HCT116 (cell line): ENCODE results near the gene SCFD1.

Experiments used
- CEBPB ChIP-seq: IDR thresholded peaks from 2 replicates; pipeline ENCODE4 v1.6.1; 2012; ENCODE audit warnings: low read depth
- EZH2 ChIP-seq: fragments of 200-600 bp; sonication (generic); IDR thresholded peaks from 2 replicates; pipeline ENCODE4 v1.6.1; 2017; ENCODE audit warnings: antibody characterized with exemption, mixed run types
- EZH2phosphoT487 ChIP-seq: fragments of 200-600 bp; IDR thresholded peaks from 2 replicates; pipeline ENCODE4 v1.6.1; 2018; ENCODE audit warnings: antibody characterized with exemption, borderline replicate concordance
- POLR2A ChIP-seq: IDR thresholded peaks from 2 replicates; pipeline ENCODE4 v1.7.0; 2011; ENCODE audit warnings: borderline replicate concordance; ENCODE audit not compliant: insufficient read depth, insufficient read length; ENCODE audit errors: extremely low read depth
- POLR2AphosphoS5 ChIP-seq: IDR thresholded peaks from 2 replicates; pipeline ENCODE4 v1.6.1; 2011; ENCODE audit warnings: mild to moderate bottlenecking, low read depth, low read length, moderate library complexity
- RAD21 ChIP-seq: IDR thresholded peaks from 2 replicates; pipeline ENCODE4 v1.6.1; 2012; ENCODE audit warnings: low read depth, mild to moderate bottlenecking
- SIN3A ChIP-seq: IDR thresholded peaks from 2 replicates; pipeline ENCODE4 v1.6.1; 2012; ENCODE audit warnings: low read depth
- TCF7L2 ChIP-seq: IDR thresholded peaks from 2 replicates; pipeline ENCODE4 v1.7.0; 2011; ENCODE audit warnings: borderline replicate concordance, inconsistent platforms; ENCODE audit not compliant: insufficient read depth, insufficient read length; ENCODE audit errors: extremely low read depth
- TF ChIP-seq, protein P1 (sequence below), 3 experiments: fragments of 200-600 bp in 1 of 3; sonication (generic) in 1 of 3; IDR thresholded peaks in 2 of 3; conservative IDR thresholded peaks in 1 of 3; 2 replicates each; pipeline ENCODE4 v1.5.1; 2012 to 2017; ENCODE audit warnings: low read depth in 2 of 3, low read length in 2 of 3, antibody characterized with exemption in 1 of 3, borderline replicate concordance in 1 of 3, control low read depth in 1 of 3, mild to moderate bottlenecking in 1 of 3, mixed read lengths in 1 of 3, mixed run types in 1 of 3, moderate library complexity in 1 of 3; ENCODE audit not compliant: insufficient read depth in 1 of 3
- TF ChIP-seq, protein P2 (sequence below): IDR thresholded peaks from 2 replicates; pipeline ENCODE4 v1.6.1; 2012

DNA sequence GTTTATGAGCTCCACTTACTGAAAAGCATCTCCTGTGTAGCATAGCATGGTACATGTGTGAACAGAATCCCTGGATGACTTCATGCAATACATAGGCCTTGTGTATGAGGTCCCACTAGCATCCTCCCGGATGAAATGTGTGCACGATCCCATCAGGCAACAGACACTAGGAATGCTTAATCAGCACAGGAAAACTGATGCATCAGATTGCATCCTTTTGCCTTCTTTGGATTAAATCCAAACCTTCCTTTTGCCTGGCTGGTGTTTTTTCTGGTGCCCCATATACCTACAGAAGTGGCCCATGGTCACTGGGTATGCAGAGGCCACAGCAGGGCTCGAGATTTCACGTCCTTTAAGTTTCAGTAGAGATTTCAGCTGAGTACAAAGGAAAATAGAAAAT lies 131.3 kb downstream of the SCFD1 start:
- TF ChIP-seq, protein P1, sequence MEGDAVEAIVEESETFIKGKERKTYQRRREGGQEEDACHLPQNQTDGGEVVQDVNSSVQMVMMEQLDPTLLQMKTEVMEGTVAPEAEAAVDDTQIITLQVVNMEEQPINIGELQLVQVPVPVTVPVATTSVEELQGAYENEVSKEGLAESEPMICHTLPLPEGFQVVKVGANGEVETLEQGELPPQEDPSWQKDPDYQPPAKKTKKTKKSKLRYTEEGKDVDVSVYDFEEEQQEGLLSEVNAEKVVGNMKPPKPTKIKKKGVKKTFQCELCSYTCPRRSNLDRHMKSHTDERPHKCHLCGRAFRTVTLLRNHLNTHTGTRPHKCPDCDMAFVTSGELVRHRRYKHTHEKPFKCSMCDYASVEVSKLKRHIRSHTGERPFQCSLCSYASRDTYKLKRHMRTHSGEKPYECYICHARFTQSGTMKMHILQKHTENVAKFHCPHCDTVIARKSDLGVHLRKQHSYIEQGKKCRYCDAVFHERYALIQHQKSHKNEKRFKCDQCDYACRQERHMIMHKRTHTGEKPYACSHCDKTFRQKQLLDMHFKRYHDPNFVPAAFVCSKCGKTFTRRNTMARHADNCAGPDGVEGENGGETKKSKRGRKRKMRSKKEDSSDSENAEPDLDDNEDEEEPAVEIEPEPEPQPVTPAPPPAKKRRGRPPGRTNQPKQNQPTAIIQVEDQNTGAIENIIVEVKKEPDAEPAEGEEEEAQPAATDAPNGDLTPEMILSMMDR (IDR thresholded peaks at IDR 0.05 in 2 of 3, conservative IDR thresholded peaks at IDR 0.05 in 1 of 3; ENCODE audit: borderline replicate concordance in 1 of 3, insufficient read depth in 1 of 3, low read depth in 2 of 3, low read length in 2 of 3), result no peak
- TF ChIP-seq POLR2A (no peak), RAD21 (no peak), POLR2AphosphoS5 (no peak), EZH2phosphoT487 (no peak), CEBPB (no peak), TCF7L2 (no peak), EZH2 (no peak), SIN3A (no peak)
- TF ChIP-seq, protein P2, sequence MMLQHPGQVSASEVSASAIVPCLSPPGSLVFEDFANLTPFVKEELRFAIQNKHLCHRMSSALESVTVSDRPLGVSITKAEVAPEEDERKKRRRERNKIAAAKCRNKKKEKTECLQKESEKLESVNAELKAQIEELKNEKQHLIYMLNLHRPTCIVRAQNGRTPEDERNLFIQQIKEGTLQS, result no peak
